Osteoblast (primary cell): ENCODE results near the gene PRPH. TPM values are rescaled to one million over a fixed set of nuclear protein-coding genes. Genes with fewer than 3 reads are reported as not detected.

Experiments
- DNase-seq: peaks from one replicate; pipeline ENCODE4 v3.0.0; 2011; ENCODE audit warnings: low spot score, mixed read lengths; ENCODE audit not compliant: insufficient read length; ENCODE audit errors: missing footprints
- H2AFZ ChIP-seq: 2 replicates; pipeline ENCODE4 v1.6.0; 2011; ENCODE audit warnings: mild to moderate bottlenecking, low read length
- H3K27ac ChIP-seq: 2 replicates; pipeline ENCODE4 v1.5.1; 2011; ENCODE audit warnings: mild to moderate bottlenecking, low read depth, low read length, moderate library complexity
- H3K27me3 ChIP-seq: 2 replicates; pipeline ENCODE4 v1.6.0; 2012; ENCODE audit warnings: mild to moderate bottlenecking, control low read depth, inconsistent platforms, low read length, moderate library complexity; ENCODE audit not compliant: insufficient read depth
- H3K36me3 ChIP-seq: 2 replicates; pipeline ENCODE4 v1.5.1; 2011; ENCODE audit warnings: mild to moderate bottlenecking, low read length, control low read depth, moderate library complexity; ENCODE audit not compliant: insufficient read depth
- H3K4me1 ChIP-seq: 2 replicates; pipeline ENCODE4 v1.5.1; 2011; ENCODE audit warnings: mild to moderate bottlenecking, low read length, control low read depth, moderate library complexity; ENCODE audit not compliant: insufficient read depth
- H3K4me2 ChIP-seq: 2 replicates; pipeline ENCODE4 v1.6.0; 2011; ENCODE audit warnings: mild to moderate bottlenecking, low read length; ENCODE audit not compliant: insufficient read depth
- H3K4me3 ChIP-seq: fragments of 200-600 bp; sonication (generic); 3 replicates; pipeline ENCODE4 v1.5.1; 2012; ENCODE audit warnings: mild to moderate bottlenecking, low read length, inconsistent platforms; ENCODE audit not compliant: insufficient read depth
- H3K79me2 ChIP-seq: 2 replicates; pipeline ENCODE4 v1.6.0; 2012; ENCODE audit warnings: mild to moderate bottlenecking, low read length, control low read depth, inconsistent platforms; ENCODE audit not compliant: insufficient read depth
- H3K9me3 ChIP-seq: 2 replicates; pipeline ENCODE4 v1.5.1; 2011; ENCODE audit warnings: low read depth, low read length, control low read depth
- H4K20me1 ChIP-seq: 2 replicates; pipeline ENCODE4 v1.6.0; 2012; ENCODE audit warnings: mild to moderate bottlenecking, low read length, control low read depth; ENCODE audit not compliant: insufficient read depth
- total RNA-seq: library from RNA; depleted of rRNA; stranded (reverse); fragments of >200 nt; gene quantifications from 2 replicates; pipeline ENCODE4 v1.2.3, GENCODE V29; 2012
- TF ChIP-seq, protein P1 (sequence below): IDR thresholded peaks from 2 replicates; pipeline ENCODE4 v1.5.1; 2011; ENCODE audit warnings: mild to moderate bottlenecking, low read depth, low read length, moderate library complexity; ENCODE audit errors: extremely low read depth

The PRPH gene
- total RNA-seq, 1 donor, result under 0.01 TPM

DNA sequence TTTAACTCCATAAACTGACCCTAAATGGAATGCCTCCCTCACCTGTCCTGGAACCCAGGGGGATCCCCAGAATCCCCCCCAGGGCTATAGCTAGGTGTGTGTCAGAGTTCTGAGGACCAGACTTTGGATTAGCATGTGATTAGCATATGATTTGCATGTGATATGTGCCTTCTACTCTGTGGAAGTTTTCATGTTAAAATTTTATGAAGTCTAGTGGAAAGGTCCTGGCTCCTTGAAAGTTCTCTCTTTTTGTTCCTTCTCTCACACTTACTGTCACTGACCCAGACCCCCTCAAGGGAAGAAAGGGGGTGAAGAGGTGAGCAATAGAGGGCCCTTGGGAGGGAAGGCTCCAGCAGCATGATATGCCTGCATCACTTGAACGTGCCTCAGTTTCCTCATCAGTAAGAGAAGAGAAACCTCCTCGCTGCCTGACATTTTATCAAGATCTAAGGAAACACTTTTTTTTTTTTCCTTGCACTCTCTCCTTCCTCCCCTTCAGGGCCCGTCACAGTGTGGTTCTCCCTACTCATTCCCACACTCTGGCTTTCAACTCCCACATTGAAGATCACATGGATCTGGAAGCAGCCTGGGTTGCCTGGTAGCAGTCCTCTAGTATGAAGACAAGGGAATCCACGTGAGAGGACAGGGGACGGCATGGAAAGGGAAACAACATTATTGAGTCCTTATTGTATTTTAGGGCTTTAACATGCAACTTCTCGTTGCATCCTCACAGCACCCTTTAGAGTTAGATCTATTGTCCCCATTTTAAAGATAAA is 45.3 kb downstream of the PRPH start:
- H3K36me3 ChIP-seq, result no peaks in the 10 kb centered on the region
- no peaks in the 10 kb centered on the region for H3K9me3 ChIP-seq
- H3K4me2 ChIP-seq, result no peak overlapping the region
- DNase-seq, result peak; percentile 76
- H3K27me3 ChIP-seq, result peaks cover 77% of the 10 kb centered on the region
- H3K79me2 ChIP-seq, result no peaks in the 10 kb centered on the region
- no peak overlapping the region for H3K4me3 ChIP-seq
- TF ChIP-seq, protein P1, sequence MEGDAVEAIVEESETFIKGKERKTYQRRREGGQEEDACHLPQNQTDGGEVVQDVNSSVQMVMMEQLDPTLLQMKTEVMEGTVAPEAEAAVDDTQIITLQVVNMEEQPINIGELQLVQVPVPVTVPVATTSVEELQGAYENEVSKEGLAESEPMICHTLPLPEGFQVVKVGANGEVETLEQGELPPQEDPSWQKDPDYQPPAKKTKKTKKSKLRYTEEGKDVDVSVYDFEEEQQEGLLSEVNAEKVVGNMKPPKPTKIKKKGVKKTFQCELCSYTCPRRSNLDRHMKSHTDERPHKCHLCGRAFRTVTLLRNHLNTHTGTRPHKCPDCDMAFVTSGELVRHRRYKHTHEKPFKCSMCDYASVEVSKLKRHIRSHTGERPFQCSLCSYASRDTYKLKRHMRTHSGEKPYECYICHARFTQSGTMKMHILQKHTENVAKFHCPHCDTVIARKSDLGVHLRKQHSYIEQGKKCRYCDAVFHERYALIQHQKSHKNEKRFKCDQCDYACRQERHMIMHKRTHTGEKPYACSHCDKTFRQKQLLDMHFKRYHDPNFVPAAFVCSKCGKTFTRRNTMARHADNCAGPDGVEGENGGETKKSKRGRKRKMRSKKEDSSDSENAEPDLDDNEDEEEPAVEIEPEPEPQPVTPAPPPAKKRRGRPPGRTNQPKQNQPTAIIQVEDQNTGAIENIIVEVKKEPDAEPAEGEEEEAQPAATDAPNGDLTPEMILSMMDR, result no peak
- peaks cover 15% of the 10 kb centered on the region for H3K4me1 ChIP-seq
- H3K27ac ChIP-seq, result no peak overlapping the region
- no peak overlapping the region for H2AFZ ChIP-seq
- no peaks in the 10 kb centered on the region for H4K20me1 ChIP-seq

DNA sequence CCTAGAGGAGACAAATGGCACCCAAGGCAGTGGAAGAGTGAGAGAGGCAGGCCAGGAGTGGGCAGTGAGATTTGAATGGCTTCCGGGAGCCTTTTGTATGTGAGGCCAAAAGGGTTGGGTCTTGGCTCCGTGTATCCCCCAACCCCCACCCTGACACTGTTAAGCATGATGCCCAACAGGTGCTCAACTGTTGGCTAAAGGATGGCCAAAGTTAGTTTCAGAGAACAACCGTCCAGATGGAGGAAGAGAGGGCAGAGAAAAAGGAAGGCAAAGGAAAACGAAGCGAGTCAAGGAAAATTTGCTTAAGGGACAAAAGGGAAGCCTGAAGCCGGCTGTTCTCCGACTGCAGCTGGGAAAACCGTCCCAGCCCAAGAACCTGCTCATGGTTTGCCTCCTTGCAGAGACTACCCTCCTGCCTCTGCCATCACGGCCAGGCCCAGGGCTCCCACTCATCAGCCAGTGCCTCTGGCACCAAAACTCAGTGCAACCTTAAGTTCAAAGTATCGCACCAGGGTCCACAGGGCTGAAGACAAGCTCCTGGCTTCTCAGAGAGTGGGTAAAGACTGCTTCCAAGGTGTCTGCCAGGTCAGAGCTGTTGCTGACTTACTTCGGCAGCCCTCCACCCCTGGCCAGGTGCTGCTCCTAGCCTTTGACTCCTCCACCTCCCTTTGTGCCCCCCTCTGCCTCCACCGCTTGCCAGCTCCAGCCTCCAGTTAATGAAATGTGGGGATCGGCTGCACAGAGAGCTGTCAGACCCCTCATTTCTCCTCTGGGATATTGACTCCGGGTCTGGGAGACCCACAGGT is 46.2 kb downstream of the PRPH start:
- TF ChIP-seq, protein P1, result no peak
- Histone ChIP-seq H2AFZ (no peak overlapping the region), H3K79me2 (no peaks in the 10 kb centered on the region), H3K36me3 (no peaks in the 10 kb centered on the region), H3K4me3 (no peak overlapping the region), H3K4me1 (peaks cover 22% of the 10 kb centered on the region), H3K9me3 (no peaks in the 10 kb centered on the region), H3K4me2 (no peak overlapping the region), H4K20me1 (no peaks in the 10 kb centered on the region), H3K27ac (no peak overlapping the region), H3K27me3 (peaks cover 75% of the 10 kb centered on the region)
- DNase-seq, result peak; percentile 65

DNA sequence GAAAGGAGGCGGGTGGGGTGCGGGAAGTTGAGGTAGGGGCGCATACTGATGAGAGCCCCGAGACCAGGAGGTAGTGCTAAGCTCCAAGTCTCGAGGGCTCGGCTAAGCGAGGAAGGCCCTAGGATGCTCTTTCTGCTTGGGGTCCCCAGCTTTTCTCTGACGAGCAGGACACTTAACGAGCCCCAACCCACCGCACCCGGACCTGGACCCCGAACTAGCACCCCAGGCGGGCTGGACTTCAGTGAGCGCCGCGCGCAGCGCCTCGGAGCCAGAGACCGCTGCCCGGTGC is 46.8 kb downstream of the PRPH start:
- no peak overlapping the region for H3K27ac ChIP-seq
- TF ChIP-seq, protein P1, result no peak
- no peaks in the 10 kb centered on the region for H4K20me1 ChIP-seq
- H3K27me3 ChIP-seq, result peaks cover 75% of the 10 kb centered on the region
- peak; percentile 86 for DNase-seq
- H3K4me1 ChIP-seq, result peaks cover 27% of the 10 kb centered on the region
- H3K4me2 ChIP-seq, result peak overlapping the region; percentile 91
- H2AFZ ChIP-seq, result no peak overlapping the region
- H3K4me3 ChIP-seq, result peak overlapping the region; percentile 69
- H3K79me2 ChIP-seq, result no peaks in the 10 kb centered on the region
- H3K9me3 ChIP-seq, result no peaks in the 10 kb centered on the region
- no peaks in the 10 kb centered on the region for H3K36me3 ChIP-seq
